KMS-11 (cell line): ENCODE measurements around the gene MSMO1.

Source experiments
- H2AFZ ChIP-seq: fragments of 200-600 bp; sonication (generic); 2 replicates; pipeline ENCODE4 v1.6.1; 2016; ENCODE audit warnings: antibody characterized with exemption, mixed run types, low read depth
- H3K27ac ChIP-seq: fragments of 200-600 bp; sonication (generic); 2 replicates; pipeline ENCODE4 v1.6.1; 2016; ENCODE audit warnings: mild to moderate bottlenecking, mixed run types
- H3K27me3 ChIP-seq: fragments of 200-600 bp; sonication (generic); 2 replicates; pipeline ENCODE4 v1.6.1; 2017; ENCODE audit warnings: mild to moderate bottlenecking, low read depth, mixed run types, moderate library complexity; ENCODE audit not compliant: insufficient read depth
- H3K36me3 ChIP-seq: fragments of 200-600 bp; sonication (generic); 2 replicates; pipeline ENCODE4 v1.6.1; 2017; ENCODE audit warnings: mild to moderate bottlenecking, mixed run types; ENCODE audit not compliant: insufficient read depth
- H3K4me1 ChIP-seq: fragments of 200-600 bp; sonication (generic); 2 replicates; pipeline ENCODE4 v1.6.1; 2016; ENCODE audit warnings: mild to moderate bottlenecking, low read depth, mixed run types; ENCODE audit not compliant: poor library complexity, severe bottlenecking
- H3K4me2 ChIP-seq: fragments of 200-600 bp; sonication (generic); 2 replicates; pipeline ENCODE4 v1.7.0; 2016; ENCODE audit warnings: mild to moderate bottlenecking, mixed run types
- H3K4me3 ChIP-seq: fragments of 200-600 bp; sonication (generic); IDR thresholded peaks from 2 replicates; pipeline ENCODE4 v1.6.1; 2017; ENCODE audit warnings: low read depth, low read length, mixed read lengths; ENCODE audit not compliant: insufficient read depth
- H3K79me2 ChIP-seq: fragments of 200-600 bp; sonication (generic); 2 replicates; pipeline ENCODE4 v1.6.1; 2016; ENCODE audit warnings: low read depth, mixed run types; ENCODE audit not compliant: insufficient read depth
- H3K9ac ChIP-seq: fragments of 200-600 bp; sonication (generic); 2 replicates; pipeline ENCODE4 v1.6.1; 2016; ENCODE audit warnings: mild to moderate bottlenecking, mixed run types
- H4K20me1 ChIP-seq: fragments of 200-600 bp; sonication (generic); 2 replicates; pipeline ENCODE4 v1.6.1; 2016; ENCODE audit warnings: mild to moderate bottlenecking, mixed run types; ENCODE audit not compliant: insufficient read depth
- TF ChIP-seq, protein P1 (sequence below): fragments of 200-600 bp; sonication (generic); conservative IDR thresholded peaks from 2 replicates; pipeline ENCODE4 v1.6.1; 2017; ENCODE audit warnings: low read depth, mild to moderate bottlenecking, antibody characterized with exemption, low read length, moderate library complexity, mixed read lengths

The MSMO1 gene

DNA sequence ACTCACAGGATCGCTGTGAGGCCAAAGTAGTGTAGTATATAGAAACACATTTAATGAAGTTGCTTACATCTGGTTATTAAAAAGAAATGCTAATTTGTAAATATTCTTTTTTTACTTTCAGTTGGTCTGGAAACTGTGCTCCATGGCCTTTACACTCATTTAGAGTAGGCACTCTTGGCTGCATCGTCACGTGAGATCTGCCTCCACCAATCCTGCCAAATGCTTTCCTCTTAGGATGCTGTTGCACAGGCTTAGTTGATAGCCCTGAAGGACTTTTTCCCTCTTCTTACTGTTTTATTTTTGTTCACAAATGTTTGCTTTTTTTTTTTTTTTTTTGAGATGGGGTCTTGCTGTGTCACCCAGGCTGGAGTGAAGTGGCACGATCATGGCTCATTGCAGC is 57.7 kb downstream of the MSMO1 start:
- H3K27me3 ChIP-seq: no peaks in the 10 kb centered on the region
- H4K20me1 ChIP-seq: no peaks in the 10 kb centered on the region
- H2AFZ ChIP-seq: no peak overlapping the region
- no peak overlapping the region for H3K4me2 ChIP-seq
- H3K27ac ChIP-seq: no peak overlapping the region
- H3K4me3 ChIP-seq: no peak overlapping the region
- no peak overlapping the region for H3K9ac ChIP-seq
- H3K36me3 ChIP-seq: no peaks in the 10 kb centered on the region
- H3K4me1 ChIP-seq: no peaks in the 10 kb centered on the region
- H3K79me2 ChIP-seq: no peaks in the 10 kb centered on the region
- TF ChIP-seq, protein P1, sequence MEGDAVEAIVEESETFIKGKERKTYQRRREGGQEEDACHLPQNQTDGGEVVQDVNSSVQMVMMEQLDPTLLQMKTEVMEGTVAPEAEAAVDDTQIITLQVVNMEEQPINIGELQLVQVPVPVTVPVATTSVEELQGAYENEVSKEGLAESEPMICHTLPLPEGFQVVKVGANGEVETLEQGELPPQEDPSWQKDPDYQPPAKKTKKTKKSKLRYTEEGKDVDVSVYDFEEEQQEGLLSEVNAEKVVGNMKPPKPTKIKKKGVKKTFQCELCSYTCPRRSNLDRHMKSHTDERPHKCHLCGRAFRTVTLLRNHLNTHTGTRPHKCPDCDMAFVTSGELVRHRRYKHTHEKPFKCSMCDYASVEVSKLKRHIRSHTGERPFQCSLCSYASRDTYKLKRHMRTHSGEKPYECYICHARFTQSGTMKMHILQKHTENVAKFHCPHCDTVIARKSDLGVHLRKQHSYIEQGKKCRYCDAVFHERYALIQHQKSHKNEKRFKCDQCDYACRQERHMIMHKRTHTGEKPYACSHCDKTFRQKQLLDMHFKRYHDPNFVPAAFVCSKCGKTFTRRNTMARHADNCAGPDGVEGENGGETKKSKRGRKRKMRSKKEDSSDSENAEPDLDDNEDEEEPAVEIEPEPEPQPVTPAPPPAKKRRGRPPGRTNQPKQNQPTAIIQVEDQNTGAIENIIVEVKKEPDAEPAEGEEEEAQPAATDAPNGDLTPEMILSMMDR: no peak

DNA sequence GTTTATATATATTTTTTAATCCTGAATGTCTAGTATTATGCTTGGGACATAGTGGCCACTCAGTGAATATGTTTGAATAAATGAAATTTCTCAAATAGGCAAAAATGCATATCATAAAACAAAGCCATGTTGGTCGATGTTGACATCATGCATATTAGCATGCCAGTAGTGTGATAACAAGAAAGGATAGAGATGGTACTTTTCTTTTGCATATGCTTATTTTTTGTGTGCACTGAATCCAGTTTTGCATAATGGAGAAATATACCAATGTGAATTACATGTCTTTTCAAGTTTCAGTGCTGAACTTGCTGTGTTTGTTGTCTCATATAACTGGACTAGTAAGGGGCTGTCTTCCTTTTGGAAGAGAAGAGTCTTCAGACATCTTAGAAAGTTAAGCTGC is 58.9 kb downstream of the MSMO1 start:
- Histone ChIP-seq H4K20me1 (no peaks in the 10 kb centered on the region), H3K27me3 (no peaks in the 10 kb centered on the region), H3K36me3 (no peaks in the 10 kb centered on the region), H3K27ac (no peak overlapping the region), H3K79me2 (no peaks in the 10 kb centered on the region), H3K4me1 (no peaks in the 10 kb centered on the region), H3K4me3 (no peak overlapping the region), H3K4me2 (no peak overlapping the region), H2AFZ (no peak overlapping the region), H3K9ac (no peak overlapping the region)
- TF ChIP-seq, protein P1: no peak

DNA sequence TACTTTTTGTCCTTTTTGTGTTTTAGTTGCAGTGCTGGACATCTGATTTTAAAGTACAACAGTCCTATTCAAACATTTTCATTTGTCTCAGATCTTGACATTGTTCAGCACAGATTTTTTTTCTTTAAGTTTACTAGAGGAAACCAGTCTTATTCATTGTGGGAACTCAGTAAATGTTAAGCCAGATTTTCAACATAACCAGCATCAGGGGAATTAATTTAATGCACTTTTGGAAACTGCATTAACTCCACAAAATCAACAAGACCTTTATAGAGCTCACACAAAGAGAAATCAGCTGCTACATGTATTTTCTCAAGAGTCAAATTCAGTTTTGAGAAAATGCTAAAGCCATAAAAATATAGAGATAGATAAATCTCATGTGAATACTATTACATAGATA is 61.3 kb downstream of the MSMO1 start:
- no peaks in the 10 kb centered on the region for H3K4me1 ChIP-seq
- H3K27me3 ChIP-seq: no peaks in the 10 kb centered on the region
- H4K20me1 ChIP-seq: no peaks in the 10 kb centered on the region
- no peak overlapping the region for H3K27ac ChIP-seq
- no peak overlapping the region for H2AFZ ChIP-seq
- no peak overlapping the region for H3K4me3 ChIP-seq
- H3K4me2 ChIP-seq: no peak overlapping the region
- H3K9ac ChIP-seq: no peak overlapping the region
- no peaks in the 10 kb centered on the region for H3K79me2 ChIP-seq
- H3K36me3 ChIP-seq: no peaks in the 10 kb centered on the region
- TF ChIP-seq, protein P1: no peak
